GM21786 (cell line): ENCODE data around the gene TFR2.

Source experiments
- ATAC-seq: cut with Tn5 transposase; IDR thresholded peaks from one replicate; pipeline ENCODE4 v1.9.1; 2021; ENCODE audit not compliant: unreplicated experiment

Gene TFR2

GRCh38 chr7:100613412-100614175 lies 27.8 kb downstream of the TFR2 start:
- ATAC-seq, result no peak

- peak; percentile 1 for ATAC-seq
Measured at GRCh38 chr7:100612730-100613390, 28.5 kb downstream of the TFR2 start.

- peak; percentile 90 for ATAC-seq
Measured at GRCh38 chr7:100611983-100612729, 29.2 kb downstream of the TFR2 start, which contains the start of gene MOSPD3. Gene MOSPD3, plus strand, starts transcription at chr7:100612540. Its CDS starts 252 bp downstream, at chr7:100612792.

- no peak for ATAC-seq
Measured at GRCh38 chr7:100609958-100610357, 31.4 kb downstream of the TFR2 start.

DNA sequence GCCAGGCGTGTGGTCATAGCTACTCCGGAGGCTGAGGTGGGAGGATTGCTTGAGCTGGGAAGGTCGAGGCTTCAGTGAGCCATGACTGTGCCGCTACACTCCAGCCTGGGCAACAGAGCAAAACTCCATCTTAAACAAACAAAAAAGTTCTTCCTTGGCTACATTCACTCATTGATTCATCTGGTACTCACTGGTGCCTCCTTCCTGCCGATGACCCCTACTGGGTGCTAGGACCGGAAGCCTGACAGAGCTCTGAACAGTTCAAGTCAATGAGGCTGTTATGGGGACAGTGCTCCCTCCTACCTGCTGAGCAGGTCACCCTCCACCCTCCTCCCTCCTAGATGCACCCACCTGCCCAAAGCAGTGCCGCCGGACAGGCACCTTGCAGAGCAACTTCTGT lies 34.2 kb downstream of the TFR2 start:
- no peak for ATAC-seq

DNA sequence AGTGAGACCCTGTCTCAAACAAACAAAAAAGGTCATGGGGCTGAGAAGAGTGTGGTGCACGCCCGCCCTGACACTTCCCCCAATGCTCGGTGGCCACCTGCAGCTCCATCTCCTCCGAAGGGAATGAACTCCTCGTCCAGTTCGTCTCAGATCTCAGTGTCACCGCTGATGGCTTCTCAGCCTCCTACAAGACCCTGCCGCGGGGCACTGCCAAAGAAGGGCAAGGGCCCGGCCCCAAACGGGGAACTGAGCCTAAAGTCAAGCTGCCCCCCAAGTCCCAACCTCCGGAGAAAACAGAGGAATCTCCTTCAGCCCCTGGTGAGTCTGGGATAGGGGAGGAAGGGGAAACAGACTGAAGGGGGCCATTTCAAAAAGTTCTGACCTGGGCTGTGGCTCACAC lies 35.0 kb downstream of the TFR2 start:
- ATAC-seq, result no peak

DNA sequence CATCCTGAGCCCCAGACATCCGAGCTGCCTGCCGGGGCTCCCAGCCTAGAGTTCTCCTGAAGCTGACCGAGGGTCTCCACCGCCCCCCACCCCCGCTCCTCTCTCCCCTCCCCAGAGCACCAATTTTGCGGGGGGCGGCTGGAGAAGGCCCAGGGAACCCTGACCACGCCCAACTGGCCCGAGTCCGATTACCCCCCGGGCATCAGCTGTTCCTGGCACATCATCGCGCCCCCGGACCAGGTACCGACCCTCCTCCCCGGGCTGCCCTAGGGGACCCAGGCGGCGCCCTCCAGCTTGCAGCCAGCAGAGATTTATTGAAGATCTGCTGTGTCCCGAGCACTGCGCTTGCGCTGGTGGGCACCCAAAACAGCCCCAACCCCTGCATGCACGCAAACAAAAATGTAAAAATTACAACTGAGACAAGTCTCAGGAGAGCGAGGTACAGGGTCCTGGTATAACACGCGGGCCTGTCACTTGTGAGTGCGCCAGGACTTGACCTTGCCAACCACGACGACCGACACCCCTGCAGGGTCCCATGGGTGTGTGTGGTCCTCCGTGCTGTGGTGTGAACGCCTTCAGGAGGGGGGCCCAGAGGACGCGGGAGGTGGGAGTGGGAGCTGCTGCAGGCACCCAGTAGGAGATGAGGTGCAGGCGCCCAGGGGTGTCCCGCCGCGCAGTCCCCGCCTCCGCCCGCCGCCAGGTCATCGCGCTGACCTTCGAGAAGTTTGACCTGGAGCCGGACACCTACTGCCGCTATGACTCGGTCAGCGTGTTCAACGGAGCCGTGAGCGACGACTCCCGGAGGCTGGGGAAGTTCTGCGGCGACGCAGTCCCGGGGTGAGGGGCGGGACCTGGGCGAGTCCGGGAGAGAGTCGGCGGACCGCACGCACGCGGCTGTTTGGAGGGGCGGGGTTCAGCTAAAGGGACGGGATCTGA lies 36.1 kb downstream of the TFR2 start:
- ATAC-seq, result no peak

GRCh38 chr7:100604028-100604975 lies 37.0 kb downstream of the TFR2 start:
- ATAC-seq, result peak; percentile 52

- no peak for ATAC-seq
Measured at GRCh38 chr7:100603726-100604027, 37.7 kb downstream of the TFR2 start.

- no peak for ATAC-seq
Measured at GRCh38 chr7:100602889-100603725, 38.2 kb downstream of the TFR2 start.

GRCh38 chr7:100600730-100601038 lies 40.7 kb downstream of the TFR2 start:
- ATAC-seq, result no peak

GRCh38 chr7:100599911-100600729 lies 41.2 kb downstream of the TFR2 start:
- ATAC-seq, result no peak

DNA sequence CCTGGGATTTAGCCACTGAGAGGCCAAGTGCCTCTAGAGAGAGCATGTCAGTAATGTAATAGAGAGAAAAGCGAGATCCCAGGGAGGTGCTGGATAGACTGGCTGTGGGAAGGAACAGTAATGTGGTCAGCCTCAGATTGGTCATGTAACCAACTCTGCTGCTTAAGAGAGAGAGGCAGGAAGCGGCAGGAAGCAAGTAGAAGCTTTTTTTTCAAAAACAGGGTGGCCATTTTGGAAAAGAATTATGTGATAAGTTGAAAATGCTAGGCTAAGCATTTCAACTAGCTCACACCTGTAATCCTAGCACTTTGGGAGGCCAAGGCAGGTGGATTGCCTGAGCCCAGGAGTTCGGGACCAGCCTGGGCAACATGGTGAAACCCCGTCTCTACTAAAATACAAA lies 42.9 kb downstream of the TFR2 start:
- no peak for ATAC-seq

GRCh38 chr7:100595188-100595587 lies 46.2 kb downstream of the TFR2 start:
- ATAC-seq, result no peak

- ATAC-seq, result no peak
Measured at GRCh38 chr7:100591596-100591995, 49.8 kb downstream of the TFR2 start.

DNA sequence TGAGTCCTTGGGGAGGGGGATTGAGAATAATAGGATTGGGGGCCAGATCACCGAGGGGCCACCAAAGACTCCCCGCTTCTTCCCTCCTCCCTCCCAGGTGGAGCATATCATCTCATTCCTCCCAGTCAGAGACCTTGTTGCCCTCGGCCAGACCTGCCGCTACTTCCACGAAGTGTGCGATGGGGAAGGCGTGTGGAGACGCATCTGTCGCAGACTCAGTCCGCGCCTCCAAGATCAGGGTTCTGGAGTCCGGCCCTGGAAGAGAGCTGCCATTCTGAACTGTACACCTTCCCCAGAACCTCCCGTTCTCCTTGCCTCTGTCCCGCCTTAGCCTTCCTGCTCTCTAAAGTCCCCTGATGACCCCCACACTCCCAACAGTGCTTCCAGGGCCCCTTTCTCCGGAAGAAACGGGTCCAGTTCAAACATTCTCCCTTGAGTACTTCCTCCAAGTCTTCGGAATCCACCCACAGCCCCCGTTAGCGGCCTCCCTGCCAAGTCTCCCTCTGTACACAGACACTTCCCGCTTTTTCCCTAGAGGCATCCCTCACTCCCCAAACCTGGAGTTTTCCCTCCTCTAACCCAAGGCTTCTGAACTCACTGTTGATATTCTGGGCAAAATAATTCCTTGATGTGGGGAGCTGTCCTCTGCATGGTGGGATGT lies 51.1 kb downstream of the TFR2 start:
- ATAC-seq, result no peak

GRCh38 chr7:100589341-100589947 lies 51.9 kb downstream of the TFR2 start:
- ATAC-seq, result no peak
